KOPT-K1 (cell line): Measurements from ENCODE around the gene PRR20B.
"Not testable (repeated sequence)": the region's sequence is repeated elsewhere in the genome, so short reads cannot be mapped to it uniquely, and the experiment has no call there.

ENCODE experiments used
- H3K27ac ChIP-seq: fragments of 200-600 bp; sonication (generic); 2 replicates; pipeline ENCODE4 v1.5.1; 2016; ENCODE audit warnings: antibody characterized with exemption, mild to moderate bottlenecking, low read depth, low read length; ENCODE audit not compliant: poor library complexity, severe bottlenecking
- H3K36me3 ChIP-seq: fragments of 200-600 bp; sonication (generic); 2 replicates; pipeline ENCODE4 v1.5.1; 2017; ENCODE audit warnings: antibody characterized with exemption, mild to moderate bottlenecking, low read length, moderate library complexity; ENCODE audit not compliant: insufficient read depth
- H3K9me3 ChIP-seq: fragments of 200-600 bp; sonication (generic); 2 replicates; pipeline ENCODE4 v1.5.1; 2017; ENCODE audit warnings: antibody characterized with exemption, low read length, mild to moderate bottlenecking; ENCODE audit not compliant: insufficient read depth, poor library complexity, severe bottlenecking

Gene PRR20B

DNA sequence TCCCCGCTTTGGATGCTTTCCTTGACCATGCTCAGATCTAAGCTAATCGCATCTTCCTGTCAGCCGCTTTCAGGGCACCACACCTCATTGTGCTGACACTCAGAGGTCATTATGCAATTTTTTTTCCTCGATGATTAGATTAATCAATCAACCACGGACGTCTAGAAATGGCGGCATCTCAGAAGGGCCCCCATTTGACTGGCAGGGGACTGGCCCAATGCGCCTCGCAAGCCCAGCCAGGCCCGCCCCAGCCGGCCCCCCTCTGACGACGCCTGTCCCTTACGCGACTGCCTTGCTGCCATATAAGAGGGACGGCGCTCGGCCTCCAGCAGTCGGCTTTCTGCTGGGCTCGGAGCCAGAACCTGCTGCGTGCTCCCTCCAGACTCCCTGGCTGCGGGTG, at the start of gene PRR20B:
Gene PRR20B (plus strand): TSS at position 301 of the 400 bp plus-strand sequence. CDS start 387 bp downstream, outside the sequence.
- not testable (repeated sequence) for H3K27ac ChIP-seq, H3K36me3 ChIP-seq, H3K9me3 ChIP-seq

DNA sequence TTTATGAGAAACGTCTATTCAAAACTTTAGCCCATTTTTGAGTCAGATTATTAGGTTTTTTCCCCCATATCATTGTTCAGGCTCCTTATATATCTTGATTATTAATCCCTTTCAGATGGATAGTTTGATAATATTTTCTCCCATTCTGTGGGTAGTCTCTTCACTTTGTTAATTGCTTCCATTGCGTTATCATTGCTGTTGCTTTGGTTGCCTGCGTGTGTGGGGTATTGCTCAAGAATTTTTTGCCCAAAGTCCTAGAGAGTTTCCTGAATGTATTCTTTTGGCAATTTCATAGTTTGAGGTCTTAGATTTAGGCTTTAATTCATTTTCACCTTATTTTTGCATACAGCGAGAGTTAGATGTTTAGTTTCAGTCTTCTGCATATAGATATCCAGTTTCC, 32.3 kb upstream of the PRR20B start:
- peaks cover 5% of the 10 kb centered on the region for H3K9me3 ChIP-seq
- no peak overlapping the region for H3K27ac ChIP-seq

GRCh38 chr13:57123681-57124080, 23.6 kb upstream of the PRR20B start:
- H3K9me3 ChIP-seq: no peaks in the 10 kb centered on the region
- no peaks in the 10 kb centered on the region for H3K36me3 ChIP-seq
- no peak overlapping the region for H3K27ac ChIP-seq

More for the DNA sequence above, 32.3 kb upstream of the PRR20B start:
- no peaks in the 10 kb centered on the region for H3K36me3 ChIP-seq

GRCh38 chr13:57128909-57129308, 18.4 kb upstream of the PRR20B start:
- H3K27ac ChIP-seq: no peak overlapping the region
- H3K9me3 ChIP-seq: no peaks in the 10 kb centered on the region
- no peaks in the 10 kb centered on the region for H3K36me3 ChIP-seq

DNA sequence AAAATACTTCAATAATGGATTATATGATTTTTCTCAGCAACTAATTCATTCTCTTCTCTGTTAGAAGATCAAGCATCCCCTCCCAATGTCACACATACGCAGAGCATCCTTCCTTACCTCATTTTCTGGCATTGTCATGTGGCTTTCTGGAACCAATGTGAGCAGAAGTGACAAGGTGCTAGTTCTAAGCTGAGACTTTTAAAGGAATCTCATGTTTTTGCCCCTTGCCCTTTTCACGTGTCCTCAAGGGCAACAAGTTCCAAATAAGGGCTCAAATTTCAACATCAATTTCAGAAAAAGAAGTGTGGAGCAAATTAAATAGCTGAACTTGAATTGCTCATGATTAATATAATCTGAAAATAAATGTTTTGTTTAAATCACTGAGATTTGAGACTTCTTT, 11.2 kb upstream of the PRR20B start:
- Histone ChIP-seq H3K36me3 (no peaks in the 10 kb centered on the region), H3K9me3 (no peaks in the 10 kb centered on the region), H3K27ac (no peak overlapping the region)

- Histone ChIP-seq H3K36me3 (no peaks in the 10 kb centered on the region), H3K9me3 (no peaks in the 10 kb centered on the region), H3K27ac (no peak overlapping the region)
Observed at GRCh38 chr13:57137585-57137984, 9.7 kb upstream of the PRR20B start.

GRCh38 chr13:57138988-57139387, 8.3 kb upstream of the PRR20B start:
- Histone ChIP-seq H3K9me3 (no peaks in the 10 kb centered on the region), H3K27ac (no peak overlapping the region), H3K36me3 (no peaks in the 10 kb centered on the region)

DNA sequence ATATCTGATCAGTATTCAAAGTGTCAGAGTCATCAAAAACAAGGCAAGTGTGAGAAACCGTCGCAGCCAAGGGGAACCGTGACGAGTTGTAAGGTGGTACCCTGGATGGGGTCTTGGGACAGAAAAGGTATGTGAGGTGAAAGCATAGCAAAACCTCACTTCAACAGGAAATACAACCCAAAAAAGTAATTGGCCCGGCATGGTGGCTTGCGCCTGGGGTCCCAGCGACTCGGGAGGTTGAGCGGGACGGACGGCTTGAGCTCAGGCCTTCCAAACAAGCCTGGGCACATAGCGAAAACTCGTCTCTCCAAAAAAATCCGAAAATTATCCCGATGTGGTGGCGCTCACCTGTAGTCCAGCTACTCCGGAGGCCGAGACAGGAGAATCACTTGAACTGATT, 7.5 kb upstream of the PRR20B start:
- not testable (repeated sequence) for H3K9me3 ChIP-seq, H3K27ac ChIP-seq, H3K36me3 ChIP-seq

- not testable (repeated sequence) for H3K36me3 ChIP-seq, H3K27ac ChIP-seq, H3K9me3 ChIP-seq
Observed at GRCh38 chr13:57140235-57140968, 6.9 kb upstream of the PRR20B start, which contains the start of gene PRR20A. Gene PRR20A, plus strand, starts transcription at chr13:57140918. Its CDS starts 387 bp downstream, at chr13:57141305.

GRCh38 chr13:57148106-57148505, 818 bp downstream of the PRR20B start:
- not testable (repeated sequence) for H3K27ac ChIP-seq, H3K36me3 ChIP-seq, H3K9me3 ChIP-seq

DNA sequence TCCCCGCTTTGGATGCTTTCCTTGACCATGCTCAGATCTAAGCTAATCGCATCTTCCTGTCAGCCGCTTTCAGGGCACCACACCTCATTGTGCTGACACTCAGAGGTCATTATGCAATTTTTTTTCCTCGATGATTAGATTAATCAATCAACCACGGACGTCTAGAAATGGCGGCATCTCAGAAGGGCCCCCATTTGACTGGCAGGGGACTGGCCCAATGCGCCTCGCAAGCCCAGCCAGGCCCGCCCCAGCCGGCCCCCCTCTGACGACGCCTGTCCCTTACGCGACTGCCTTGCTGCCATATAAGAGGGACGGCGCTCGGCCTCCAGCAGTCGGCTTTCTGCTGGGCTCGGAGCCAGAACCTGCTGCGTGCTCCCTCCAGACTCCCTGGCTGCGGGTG, 6.5 kb downstream of the PRR20B start, which contains the start of gene PRR20C:
Gene PRR20C (plus strand): TSS at position 301 of the 400 bp plus-strand sequence. CDS start 387 bp downstream, outside the sequence.
- not testable (repeated sequence) for H3K9me3 ChIP-seq, H3K27ac ChIP-seq, H3K36me3 ChIP-seq

DNA sequence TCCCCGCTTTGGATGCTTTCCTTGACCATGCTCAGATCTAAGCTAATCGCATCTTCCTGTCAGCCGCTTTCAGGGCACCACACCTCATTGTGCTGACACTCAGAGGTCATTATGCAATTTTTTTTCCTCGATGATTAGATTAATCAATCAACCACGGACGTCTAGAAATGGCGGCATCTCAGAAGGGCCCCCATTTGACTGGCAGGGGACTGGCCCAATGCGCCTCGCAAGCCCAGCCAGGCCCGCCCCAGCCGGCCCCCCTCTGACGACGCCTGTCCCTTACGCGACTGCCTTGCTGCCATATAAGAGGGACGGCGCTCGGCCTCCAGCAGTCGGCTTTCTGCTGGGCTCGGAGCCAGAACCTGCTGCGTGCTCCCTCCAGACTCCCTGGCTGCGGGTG, 13.0 kb downstream of the PRR20B start, which contains the start of gene PRR20D:
Gene PRR20D (plus strand): TSS at position 301 of the 400 bp plus-strand sequence. CDS start 387 bp downstream, outside the sequence.
- not testable (repeated sequence) for H3K36me3 ChIP-seq, H3K9me3 ChIP-seq

DNA sequence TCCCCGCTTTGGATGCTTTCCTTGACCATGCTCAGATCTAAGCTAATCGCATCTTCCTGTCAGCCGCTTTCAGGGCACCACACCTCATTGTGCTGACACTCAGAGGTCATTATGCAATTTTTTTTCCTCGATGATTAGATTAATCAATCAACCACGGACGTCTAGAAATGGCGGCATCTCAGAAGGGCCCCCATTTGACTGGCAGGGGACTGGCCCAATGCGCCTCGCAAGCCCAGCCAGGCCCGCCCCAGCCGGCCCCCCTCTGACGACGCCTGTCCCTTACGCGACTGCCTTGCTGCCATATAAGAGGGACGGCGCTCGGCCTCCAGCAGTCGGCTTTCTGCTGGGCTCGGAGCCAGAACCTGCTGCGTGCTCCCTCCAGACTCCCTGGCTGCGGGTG, 19.6 kb downstream of the PRR20B start, which contains the start of gene PRR20E:
Gene PRR20E (plus strand): TSS at position 301 of the 400 bp plus-strand sequence. CDS start 387 bp downstream, outside the sequence.
- H3K9me3 ChIP-seq, H3K27ac ChIP-seq, H3K36me3 ChIP-seq: not testable (repeated sequence)

More for the DNA sequence above, 13.0 kb downstream of the PRR20B start, which contains the start of gene PRR20D:
- not testable (repeated sequence) for H3K27ac ChIP-seq

DNA sequence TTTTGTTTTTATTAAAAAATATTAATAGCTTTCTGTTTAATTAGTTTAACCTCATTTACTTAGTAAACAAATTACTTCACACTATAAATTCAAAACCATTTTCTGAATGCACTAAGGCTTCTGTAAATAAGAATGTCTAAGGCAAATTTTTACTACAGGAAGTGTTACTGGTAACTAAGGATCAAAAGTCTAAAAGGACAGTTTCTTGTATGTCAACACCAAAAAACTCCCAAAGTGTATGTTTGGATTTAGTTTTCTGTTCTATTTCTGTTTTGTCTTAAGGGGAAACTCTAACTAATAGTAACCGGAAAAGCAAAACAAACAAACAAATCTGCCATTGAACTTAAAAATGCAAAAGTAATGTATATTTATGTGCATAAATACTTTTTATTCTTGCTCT, 44.4 kb downstream of the PRR20B start:
- no peak overlapping the region for H3K27ac ChIP-seq
- H3K36me3 ChIP-seq: no peaks in the 10 kb centered on the region
- no peaks in the 10 kb centered on the region for H3K9me3 ChIP-seq
